Osteoblast (primary cell): ENCODE measurements around the gene RREB1. TPM values are rescaled to one million over a fixed set of nuclear protein-coding genes. Genes with fewer than 3 reads are reported as not detected.

Experiments used
- DNase-seq: peaks from one replicate; pipeline ENCODE4 v3.0.0; 2011; ENCODE audit warnings: low spot score, mixed read lengths; ENCODE audit not compliant: insufficient read length; ENCODE audit errors: missing footprints
- H2AFZ ChIP-seq: 2 replicates; pipeline ENCODE4 v1.6.0; 2011; ENCODE audit warnings: mild to moderate bottlenecking, low read length
- H3K27ac ChIP-seq: 2 replicates; pipeline ENCODE4 v1.5.1; 2011; ENCODE audit warnings: mild to moderate bottlenecking, low read depth, low read length, moderate library complexity
- H3K27me3 ChIP-seq: 2 replicates; pipeline ENCODE4 v1.6.0; 2012; ENCODE audit warnings: mild to moderate bottlenecking, control low read depth, inconsistent platforms, low read length, moderate library complexity; ENCODE audit not compliant: insufficient read depth
- H3K36me3 ChIP-seq: 2 replicates; pipeline ENCODE4 v1.5.1; 2011; ENCODE audit warnings: mild to moderate bottlenecking, low read length, control low read depth, moderate library complexity; ENCODE audit not compliant: insufficient read depth
- H3K4me1 ChIP-seq: 2 replicates; pipeline ENCODE4 v1.5.1; 2011; ENCODE audit warnings: mild to moderate bottlenecking, low read length, control low read depth, moderate library complexity; ENCODE audit not compliant: insufficient read depth
- H3K4me2 ChIP-seq: 2 replicates; pipeline ENCODE4 v1.6.0; 2011; ENCODE audit warnings: mild to moderate bottlenecking, low read length; ENCODE audit not compliant: insufficient read depth
- H3K4me3 ChIP-seq: fragments of 200-600 bp; sonication (generic); 3 replicates; pipeline ENCODE4 v1.5.1; 2012; ENCODE audit warnings: mild to moderate bottlenecking, low read length, inconsistent platforms; ENCODE audit not compliant: insufficient read depth
- H3K79me2 ChIP-seq: 2 replicates; pipeline ENCODE4 v1.6.0; 2012; ENCODE audit warnings: mild to moderate bottlenecking, low read length, control low read depth, inconsistent platforms; ENCODE audit not compliant: insufficient read depth
- H3K9me3 ChIP-seq: 2 replicates; pipeline ENCODE4 v1.5.1; 2011; ENCODE audit warnings: low read depth, low read length, control low read depth
- H4K20me1 ChIP-seq: 2 replicates; pipeline ENCODE4 v1.6.0; 2012; ENCODE audit warnings: mild to moderate bottlenecking, low read length, control low read depth; ENCODE audit not compliant: insufficient read depth
- total RNA-seq: library from RNA; depleted of rRNA; stranded (reverse); fragments of >200 nt; gene quantifications from 2 replicates; pipeline ENCODE4 v1.2.3, GENCODE V29; 2012
- TF ChIP-seq, protein P1 (sequence below): IDR thresholded peaks from 2 replicates; pipeline ENCODE4 v1.5.1; 2011; ENCODE audit warnings: mild to moderate bottlenecking, low read depth, low read length, moderate library complexity; ENCODE audit errors: extremely low read depth

RREB1 gene
- total RNA-seq, 1 donor: 29.3 TPM

- TF ChIP-seq, protein P1, sequence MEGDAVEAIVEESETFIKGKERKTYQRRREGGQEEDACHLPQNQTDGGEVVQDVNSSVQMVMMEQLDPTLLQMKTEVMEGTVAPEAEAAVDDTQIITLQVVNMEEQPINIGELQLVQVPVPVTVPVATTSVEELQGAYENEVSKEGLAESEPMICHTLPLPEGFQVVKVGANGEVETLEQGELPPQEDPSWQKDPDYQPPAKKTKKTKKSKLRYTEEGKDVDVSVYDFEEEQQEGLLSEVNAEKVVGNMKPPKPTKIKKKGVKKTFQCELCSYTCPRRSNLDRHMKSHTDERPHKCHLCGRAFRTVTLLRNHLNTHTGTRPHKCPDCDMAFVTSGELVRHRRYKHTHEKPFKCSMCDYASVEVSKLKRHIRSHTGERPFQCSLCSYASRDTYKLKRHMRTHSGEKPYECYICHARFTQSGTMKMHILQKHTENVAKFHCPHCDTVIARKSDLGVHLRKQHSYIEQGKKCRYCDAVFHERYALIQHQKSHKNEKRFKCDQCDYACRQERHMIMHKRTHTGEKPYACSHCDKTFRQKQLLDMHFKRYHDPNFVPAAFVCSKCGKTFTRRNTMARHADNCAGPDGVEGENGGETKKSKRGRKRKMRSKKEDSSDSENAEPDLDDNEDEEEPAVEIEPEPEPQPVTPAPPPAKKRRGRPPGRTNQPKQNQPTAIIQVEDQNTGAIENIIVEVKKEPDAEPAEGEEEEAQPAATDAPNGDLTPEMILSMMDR: no peak
- DNase-seq: peak; percentile 85
- H4K20me1 ChIP-seq: peaks cover 18% of the 10 kb centered on the region
- peaks cover 93% of the 10 kb centered on the region for H3K79me2 ChIP-seq
- no peak overlapping the region for H3K4me3 ChIP-seq
- H3K4me1 ChIP-seq: peaks cover 48% of the 10 kb centered on the region
- H3K27ac ChIP-seq: peak overlapping the region; percentile 94
- H2AFZ ChIP-seq: peak overlapping the region; percentile 21
- H3K27me3 ChIP-seq: no peaks in the 10 kb centered on the region
- peak overlapping the region; percentile 47 for H3K4me2 ChIP-seq
- no peaks in the 10 kb centered on the region for H3K9me3 ChIP-seq
- no peaks in the 10 kb centered on the region for H3K36me3 ChIP-seq
These were observed 64.9 kb downstream of the RREB1 start for GRCh38 chr6:7172649-7173048.

DNA sequence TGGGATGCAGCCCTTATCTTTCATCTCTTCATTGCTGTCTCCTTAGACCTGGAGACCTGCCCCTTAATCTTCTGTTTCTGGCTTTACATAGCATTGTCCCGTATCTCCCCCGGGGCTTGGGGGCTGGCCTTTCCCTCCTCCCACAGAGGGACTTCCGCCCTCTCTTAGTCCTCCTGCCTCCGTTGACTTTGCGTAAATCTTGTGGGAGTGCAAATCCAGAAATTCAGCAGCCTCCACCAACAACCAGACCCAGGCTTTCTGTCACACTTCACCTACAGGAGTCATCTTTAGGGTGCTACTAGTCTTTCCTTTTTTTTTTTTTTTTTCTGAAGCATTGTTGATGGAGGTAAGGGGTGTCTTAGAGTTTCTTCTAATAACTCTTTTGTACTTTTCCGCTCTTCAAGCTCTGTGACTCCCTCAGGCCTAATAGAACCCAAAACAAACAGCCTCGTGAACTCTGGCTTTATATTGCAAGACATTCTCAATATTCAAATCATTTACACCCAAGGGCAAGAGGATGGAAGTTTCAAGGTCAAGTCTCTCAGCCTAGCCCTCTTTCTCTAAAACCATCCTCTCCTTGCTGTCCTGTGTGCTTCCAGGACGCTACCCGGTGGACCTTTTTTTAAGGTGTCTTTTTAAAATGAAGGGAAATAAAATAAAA, 66.2 kb downstream of the RREB1 start:
- H4K20me1 ChIP-seq: peaks cover 13% of the 10 kb centered on the region
- H3K4me2 ChIP-seq: no peak overlapping the region
- H3K27ac ChIP-seq: peak overlapping the region; percentile 94
- H3K4me1 ChIP-seq: peaks cover 39% of the 10 kb centered on the region
- H3K4me3 ChIP-seq: no peak overlapping the region
- no peaks in the 10 kb centered on the region for H3K27me3 ChIP-seq
- no peak for DNase-seq
- H3K79me2 ChIP-seq: peaks cover 89% of the 10 kb centered on the region
- H2AFZ ChIP-seq: no peak overlapping the region
- no peaks in the 10 kb centered on the region for H3K9me3 ChIP-seq
- TF ChIP-seq, protein P1: no peak
- H3K36me3 ChIP-seq: peaks cover 6% of the 10 kb centered on the region

- Histone ChIP-seq H3K4me3 (no peak overlapping the region), H4K20me1 (peaks cover 8% of the 10 kb centered on the region), H3K9me3 (no peaks in the 10 kb centered on the region), H3K4me1 (peaks cover 26% of the 10 kb centered on the region), H3K79me2 (peaks cover 87% of the 10 kb centered on the region), H3K27me3 (no peaks in the 10 kb centered on the region), H2AFZ (no peak overlapping the region), H3K27ac (peak overlapping the region; percentile 47), H3K4me2 (no peak overlapping the region), H3K36me3 (peaks cover 18% of the 10 kb centered on the region)
- no peak for DNase-seq
- TF ChIP-seq, protein P1: no peak
These were observed 67.7 kb downstream of the RREB1 start for GRCh38 chr6:7175462-7175861.

DNA sequence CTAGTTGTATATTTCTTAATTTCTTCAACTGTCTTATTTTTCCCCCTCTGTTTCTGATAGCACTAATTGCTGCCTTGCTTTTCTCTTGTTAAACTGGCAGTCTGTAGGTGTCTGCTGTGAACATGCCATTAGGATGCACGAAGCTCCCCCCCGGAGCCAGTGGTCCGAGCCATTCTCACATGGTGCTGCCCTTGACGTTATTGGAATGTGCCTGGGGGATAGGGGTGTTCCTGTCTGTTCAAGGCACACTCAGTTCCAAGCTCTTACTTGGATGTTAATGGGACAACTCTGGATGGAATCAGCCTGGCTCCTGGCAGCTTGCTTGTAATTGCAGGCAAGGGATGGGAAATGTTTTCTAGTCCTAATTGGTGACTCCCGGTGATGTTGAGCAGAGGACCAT, 68.4 kb downstream of the RREB1 start:
- TF ChIP-seq, protein P1: no peak
- no peak for DNase-seq
- H3K4me2 ChIP-seq: no peak overlapping the region
- H3K4me1 ChIP-seq: peaks cover 26% of the 10 kb centered on the region
- H3K27me3 ChIP-seq: no peaks in the 10 kb centered on the region
- H3K36me3 ChIP-seq: peaks cover 23% of the 10 kb centered on the region
- H3K4me3 ChIP-seq: no peak overlapping the region
- H3K79me2 ChIP-seq: peaks cover 83% of the 10 kb centered on the region
- H4K20me1 ChIP-seq: peaks cover 5% of the 10 kb centered on the region
- peak overlapping the region; percentile 47 for H3K27ac ChIP-seq
- H3K9me3 ChIP-seq: no peaks in the 10 kb centered on the region
- no peak overlapping the region for H2AFZ ChIP-seq
